ENCODE measurements around the gene UNC5A. TPM values are rescaled to one million over a fixed set of nuclear protein-coding genes. Genes with fewer than 3 reads are reported as not detected.

UNC5A gene
- total RNA-seq, 6 experiments from 2014 or later, result not detected

DNA sequence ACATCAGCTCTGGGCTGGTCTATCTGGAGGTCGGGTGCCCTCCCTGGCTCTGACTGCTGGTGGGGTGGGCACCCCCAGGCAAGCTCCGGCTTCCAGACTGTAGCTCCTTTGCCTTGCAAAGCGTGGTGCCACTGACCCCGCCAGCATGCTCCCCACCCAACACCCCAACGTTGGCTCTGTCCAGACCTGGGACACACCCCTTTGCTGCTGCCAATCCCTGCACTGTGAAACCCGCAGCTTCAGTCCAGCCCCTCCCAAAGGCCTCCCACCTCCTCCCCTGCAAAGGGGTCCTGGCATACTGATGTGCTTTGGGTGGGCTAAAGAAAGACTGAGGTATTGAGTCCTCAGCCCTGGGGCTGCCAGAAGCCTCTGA is 3.9 kb downstream of the UNC5A start:
- no peaks in the 10 kb centered on the region for H3K4me1 Mint-ChIP-seq (ENCODE audit: low read depth)
- no peaks in the 10 kb centered on the region for H3K9me3 Mint-ChIP-seq
- H3K27ac Mint-ChIP-seq, result no peak overlapping the region
- no peak for DNase-seq
- H3K27me3 Mint-ChIP-seq (ENCODE audit: insufficient read depth), result peaks cover 50% of the 10 kb centered on the region
- no peaks in the 10 kb centered on the region for H3K36me3 Mint-ChIP-seq (ENCODE audit: low read depth)
- TF ChIP-seq, protein P1, sequence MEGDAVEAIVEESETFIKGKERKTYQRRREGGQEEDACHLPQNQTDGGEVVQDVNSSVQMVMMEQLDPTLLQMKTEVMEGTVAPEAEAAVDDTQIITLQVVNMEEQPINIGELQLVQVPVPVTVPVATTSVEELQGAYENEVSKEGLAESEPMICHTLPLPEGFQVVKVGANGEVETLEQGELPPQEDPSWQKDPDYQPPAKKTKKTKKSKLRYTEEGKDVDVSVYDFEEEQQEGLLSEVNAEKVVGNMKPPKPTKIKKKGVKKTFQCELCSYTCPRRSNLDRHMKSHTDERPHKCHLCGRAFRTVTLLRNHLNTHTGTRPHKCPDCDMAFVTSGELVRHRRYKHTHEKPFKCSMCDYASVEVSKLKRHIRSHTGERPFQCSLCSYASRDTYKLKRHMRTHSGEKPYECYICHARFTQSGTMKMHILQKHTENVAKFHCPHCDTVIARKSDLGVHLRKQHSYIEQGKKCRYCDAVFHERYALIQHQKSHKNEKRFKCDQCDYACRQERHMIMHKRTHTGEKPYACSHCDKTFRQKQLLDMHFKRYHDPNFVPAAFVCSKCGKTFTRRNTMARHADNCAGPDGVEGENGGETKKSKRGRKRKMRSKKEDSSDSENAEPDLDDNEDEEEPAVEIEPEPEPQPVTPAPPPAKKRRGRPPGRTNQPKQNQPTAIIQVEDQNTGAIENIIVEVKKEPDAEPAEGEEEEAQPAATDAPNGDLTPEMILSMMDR (IDR thresholded peaks at IDR 0.05), result no peak
- no peak overlapping the region for H3K4me3 Mint-ChIP-seq

DNA sequence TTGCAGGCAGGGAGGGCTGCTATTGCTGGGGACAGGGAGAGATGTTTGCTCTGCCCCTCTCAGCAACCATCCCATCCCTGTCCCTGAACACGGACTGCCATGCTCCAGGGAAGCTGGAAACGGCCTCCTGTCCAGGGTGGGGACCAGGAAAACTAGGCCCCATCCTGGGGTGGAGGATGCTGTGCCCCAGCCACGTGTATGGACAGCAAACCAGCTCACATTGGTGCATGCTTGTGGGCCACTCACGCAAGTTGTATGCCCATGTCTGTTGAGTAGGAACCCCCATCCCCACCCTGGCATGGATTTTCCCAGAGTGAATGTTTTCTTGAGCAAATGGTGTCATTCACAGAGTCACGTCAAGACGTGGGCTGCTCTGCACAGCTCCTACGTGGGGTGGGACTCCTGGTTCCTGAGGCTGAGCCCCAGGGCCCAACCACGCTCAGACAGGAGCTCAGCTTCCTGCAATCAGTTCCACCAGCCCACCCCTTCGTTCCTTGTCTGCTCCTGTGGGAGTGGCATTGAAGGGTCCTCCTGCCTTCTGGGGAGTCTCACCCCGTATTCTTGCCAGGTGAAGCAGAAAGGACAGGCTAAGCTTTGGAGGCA is 4.6 kb downstream of the UNC5A start:
- no peaks in the 10 kb centered on the region for H3K9me3 Mint-ChIP-seq
- TF ChIP-seq, protein P1 (IDR thresholded peaks at IDR 0.05), result no peak
- H3K27me3 Mint-ChIP-seq (ENCODE audit: insufficient read depth), result peaks cover 52% of the 10 kb centered on the region
- no peak for DNase-seq
- H3K36me3 Mint-ChIP-seq (ENCODE audit: low read depth), result no peaks in the 10 kb centered on the region
- H3K4me3 Mint-ChIP-seq, result no peak overlapping the region
- H3K4me1 Mint-ChIP-seq (ENCODE audit: low read depth), result no peaks in the 10 kb centered on the region
- H3K27ac Mint-ChIP-seq, result no peak overlapping the region

DNA sequence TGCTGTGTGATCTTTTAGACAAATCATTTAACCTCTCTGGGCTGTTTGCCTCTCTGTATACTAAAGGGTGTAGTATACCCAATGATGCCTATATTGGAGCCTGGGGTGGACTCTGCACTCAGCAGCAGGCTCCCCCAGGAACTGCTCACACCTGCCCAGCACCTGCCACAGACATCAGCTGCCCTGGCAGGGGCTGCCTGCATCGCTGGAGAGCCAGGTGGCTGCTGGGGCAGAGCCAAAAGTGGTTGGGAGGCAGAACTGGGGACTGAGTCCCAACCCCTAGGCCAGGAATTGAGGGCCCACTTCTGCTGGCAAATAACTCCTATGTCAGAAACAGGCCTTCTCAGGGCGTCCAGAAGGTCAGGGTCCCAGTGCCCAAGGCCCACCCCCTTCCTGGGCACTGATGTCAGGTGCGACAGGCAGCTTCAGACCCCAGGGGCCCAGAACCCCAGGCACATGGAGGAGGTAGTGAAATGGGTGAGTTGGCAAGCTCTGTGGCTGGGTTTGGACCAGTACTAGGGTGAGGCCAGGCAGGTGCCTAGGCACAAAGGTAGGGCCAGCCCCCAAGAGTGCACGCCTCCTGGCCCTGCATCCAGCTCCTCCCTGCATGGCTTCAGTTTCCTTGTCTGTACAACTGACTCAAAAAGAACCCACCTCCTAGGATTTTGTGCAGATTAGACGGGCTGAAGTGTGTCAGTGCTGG is 5.8 kb downstream of the UNC5A start:
- Mint-ChIP-seq H3K9me3 (no peaks in the 10 kb centered on the region), H3K4me3 (no peak overlapping the region), H3K27me3 (ENCODE audit: insufficient read depth) (peaks cover 59% of the 10 kb centered on the region), H3K4me1 (ENCODE audit: low read depth) (no peaks in the 10 kb centered on the region), H3K27ac (no peak overlapping the region), H3K36me3 (ENCODE audit: low read depth) (no peaks in the 10 kb centered on the region)
- no peak for DNase-seq
- TF ChIP-seq, protein P1 (IDR thresholded peaks at IDR 0.05), result no peak

DNA sequence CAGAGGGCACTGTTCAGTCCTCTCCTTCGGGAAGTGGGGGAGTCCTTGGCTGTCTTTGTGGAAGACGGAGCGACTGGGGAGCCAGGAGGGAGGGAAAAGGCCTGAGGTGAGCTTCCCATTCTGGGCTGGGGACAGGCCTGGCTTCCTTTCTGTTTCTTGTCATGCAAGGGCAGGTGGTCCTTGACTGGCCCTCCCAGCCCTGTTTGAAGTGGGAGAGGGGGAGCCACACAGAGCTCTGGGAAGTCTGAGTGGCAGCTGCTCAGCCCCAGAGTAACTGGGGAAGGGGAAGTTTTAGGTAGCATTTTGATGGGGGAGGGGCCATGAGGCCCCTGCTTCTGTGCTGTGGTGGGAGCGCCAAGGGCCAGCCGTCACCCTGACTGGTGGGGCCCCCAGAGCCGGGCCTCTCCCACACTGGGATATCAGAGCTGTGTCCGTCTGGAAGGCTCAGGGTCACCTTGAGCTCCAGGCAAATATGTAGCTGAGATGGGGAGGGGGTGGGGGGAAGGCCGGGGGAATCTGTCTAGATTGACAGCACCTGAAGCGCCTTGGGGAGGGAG is 6.5 kb downstream of the UNC5A start:
- no peak overlapping the region for H3K4me3 Mint-ChIP-seq
- H3K4me1 Mint-ChIP-seq (ENCODE audit: low read depth), result peaks cover under 1% of the 10 kb centered on the region; the same call in 1 of the 2 replicates
- peaks cover 63% of the 10 kb centered on the region for H3K27me3 Mint-ChIP-seq (ENCODE audit: insufficient read depth)
- H3K9me3 Mint-ChIP-seq, result no peaks in the 10 kb centered on the region
- H3K36me3 Mint-ChIP-seq (ENCODE audit: low read depth), result no peaks in the 10 kb centered on the region
- TF ChIP-seq, protein P1 (IDR thresholded peaks at IDR 0.05), result no peak
- H3K27ac Mint-ChIP-seq, result no peak overlapping the region
- DNase-seq, result no peak

DNA sequence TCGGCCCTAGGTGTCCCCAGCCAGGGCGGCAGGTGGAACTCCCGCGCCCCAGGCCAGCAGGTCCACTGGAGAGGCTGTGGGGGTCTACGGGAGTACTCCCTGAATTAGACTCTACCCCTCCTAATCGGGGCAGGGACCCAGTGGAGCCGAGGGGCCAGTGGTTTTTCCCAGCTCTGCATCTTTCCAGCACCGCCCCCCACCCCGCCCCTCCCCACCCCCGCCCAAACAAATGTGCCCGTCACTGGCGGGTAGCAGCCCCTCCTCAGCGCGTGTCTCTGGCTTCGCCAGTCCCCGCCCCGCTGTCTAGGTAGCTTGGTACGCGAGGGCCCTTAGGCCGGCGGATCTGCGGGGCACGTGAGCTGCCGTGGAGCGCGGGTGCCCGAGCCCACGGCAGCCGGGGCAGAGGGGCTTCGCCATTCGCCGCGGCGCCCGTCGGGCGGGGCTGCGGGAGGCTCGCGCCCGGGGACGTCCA is 7.0 kb downstream of the UNC5A start:
- no peaks in the 10 kb centered on the region for H3K9me3 Mint-ChIP-seq
- H3K27ac Mint-ChIP-seq, result no peak overlapping the region
- TF ChIP-seq, protein P1 (IDR thresholded peaks at IDR 0.05), result no peak
- peaks cover 64% of the 10 kb centered on the region for H3K27me3 Mint-ChIP-seq (ENCODE audit: insufficient read depth)
- H3K4me3 Mint-ChIP-seq, result no peak overlapping the region
- no peak for DNase-seq
- H3K4me1 Mint-ChIP-seq (ENCODE audit: low read depth), result peaks cover 6% of the 10 kb centered on the region; the same call in 1 of the 2 replicates
- no peaks in the 10 kb centered on the region for H3K36me3 Mint-ChIP-seq (ENCODE audit: low read depth)

All from HFFc6 (cell line).